GM18909 (cell line): Measurements from ENCODE around the gene ATP11C.
"Not testable (repeated sequence)": the region's sequence is repeated elsewhere in the genome, so short reads cannot be mapped to it uniquely, and the experiment has no call there.

Experiments used
- ATAC-seq: cut with Tn5 transposase; IDR thresholded peaks from one replicate; pipeline ENCODE4 v1.9.1; 2021; ENCODE audit warnings: mild to moderate bottlenecking; ENCODE audit not compliant: unreplicated experiment, poor library complexity

ATP11C gene

GRCh38 chrX:139929876-139930275, 3.0 kb downstream of the ATP11C start:
- ATAC-seq = no peak

GRCh38 chrX:139924696-139925095, 8.2 kb downstream of the ATP11C start:
- ATAC-seq = no peak

DNA sequence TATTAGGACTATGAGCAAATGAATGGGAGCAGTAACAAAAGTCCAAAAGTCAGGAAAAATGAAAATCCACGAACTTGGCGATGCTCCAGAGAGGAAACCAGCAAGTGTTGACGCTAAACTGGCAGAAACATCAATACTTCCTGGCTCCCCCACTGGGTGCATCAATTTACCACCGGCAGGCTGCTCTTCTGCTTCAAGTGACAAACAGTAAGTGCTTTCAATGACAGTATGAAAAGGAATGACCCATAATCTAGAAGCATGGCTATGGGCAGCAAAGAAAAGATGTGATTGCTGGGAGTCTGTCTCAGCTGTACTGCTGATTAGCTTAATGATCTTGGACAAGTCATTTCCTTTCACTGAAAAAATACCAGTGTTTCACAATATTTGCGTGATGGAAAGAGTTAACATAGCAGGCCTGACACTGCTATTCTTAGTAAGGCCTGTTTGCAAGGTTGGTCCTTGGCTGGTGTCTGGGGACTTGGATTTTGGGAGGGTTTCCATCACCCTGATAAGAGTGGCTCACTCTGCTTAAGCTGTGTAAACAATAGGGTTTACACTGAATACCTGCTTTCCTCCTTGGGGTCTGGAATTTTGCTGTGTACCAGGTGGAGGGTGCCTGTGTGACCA, 8.7 kb downstream of the ATP11C start:
- no peak for ATAC-seq

DNA sequence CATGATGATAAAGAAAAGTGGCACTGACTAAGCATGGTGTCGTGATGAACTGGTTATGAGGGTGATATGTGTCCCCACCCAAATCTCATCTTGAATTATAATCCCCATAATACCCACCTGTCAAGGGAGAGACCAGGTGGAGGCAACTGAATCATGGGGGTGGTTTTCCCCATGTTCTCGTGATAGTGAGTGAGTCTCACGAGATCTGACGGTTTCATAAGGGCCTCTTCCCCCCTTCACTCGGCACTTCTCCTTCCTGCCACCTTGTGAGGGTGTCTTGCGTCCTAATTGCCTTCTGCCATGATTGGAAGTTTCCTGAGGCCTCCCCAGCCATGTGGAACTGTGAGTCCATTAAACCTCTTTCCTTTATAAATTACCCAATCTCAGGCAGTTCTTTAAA, 11.7 kb downstream of the ATP11C start:
- ATAC-seq = not testable (repeated sequence)

- no peak for ATAC-seq
These were observed 12.5 kb downstream of the ATP11C start for GRCh38 chrX:139920316-139920715.

DNA sequence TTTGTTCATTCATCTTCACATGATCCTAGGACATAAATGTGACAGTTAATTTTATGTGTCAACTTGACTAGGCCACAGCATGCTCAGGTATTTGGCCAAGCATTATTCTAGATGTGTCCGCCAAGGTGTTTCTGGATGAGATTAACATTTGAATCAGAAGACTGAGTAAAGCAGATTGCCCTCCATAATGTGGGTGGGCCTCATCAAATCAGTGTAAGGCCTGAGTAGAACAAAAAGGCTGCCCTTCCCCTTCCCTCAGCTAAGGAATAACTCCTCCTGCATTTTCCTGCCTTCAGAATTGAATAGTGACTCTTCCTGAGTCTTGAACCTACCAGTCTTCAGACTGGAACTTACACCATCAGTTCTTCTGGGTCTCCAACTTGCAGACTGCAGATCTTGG, 18.4 kb downstream of the ATP11C start:
- ATAC-seq = no peak

GRCh38 chrX:139909712-139910111, 23.1 kb downstream of the ATP11C start:
- peak; percentile 47 for ATAC-seq

DNA sequence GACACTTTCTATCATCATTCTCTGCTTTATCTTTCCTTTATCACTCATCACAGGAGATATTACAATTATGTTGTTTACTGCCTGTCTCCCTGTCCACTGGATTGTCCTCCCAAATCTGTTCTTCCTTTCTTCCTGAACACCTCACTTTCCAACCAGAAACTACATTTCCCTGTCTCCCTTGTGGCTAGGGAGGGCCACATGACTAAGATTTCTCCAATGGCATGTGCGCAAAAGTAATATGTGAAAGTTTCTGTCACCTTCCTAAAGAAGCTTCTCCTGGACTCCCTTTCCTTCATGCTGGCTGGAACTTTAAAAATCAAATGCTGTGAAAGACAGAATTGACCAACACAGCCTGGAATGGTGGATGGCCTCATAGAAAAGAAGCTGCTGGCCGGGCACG, 25.8 kb downstream of the ATP11C start:
- no peak for ATAC-seq

- ATAC-seq = no peak
These were observed 27.1 kb downstream of the ATP11C start for GRCh38 chrX:139905743-139906142.

DNA sequence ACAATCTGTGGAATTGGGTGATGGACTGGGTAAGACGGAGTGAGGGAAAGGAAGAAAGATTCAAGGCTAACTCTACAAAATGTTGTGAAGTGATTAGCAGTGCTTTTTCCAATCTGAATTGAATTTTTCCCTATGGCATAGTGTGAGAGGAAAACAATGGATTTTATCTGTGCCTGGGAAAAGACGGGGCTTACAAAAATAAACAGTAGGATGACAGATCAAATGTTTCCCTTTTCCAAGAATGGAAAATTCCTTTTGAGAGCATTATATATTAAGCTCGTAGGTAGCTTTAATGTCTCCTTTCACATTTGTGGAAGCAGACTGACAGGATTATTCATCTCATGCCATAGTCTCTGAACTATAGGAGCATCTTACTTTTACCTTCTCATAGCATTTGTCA, 27.8 kb downstream of the ATP11C start:
- ATAC-seq = no peak

DNA sequence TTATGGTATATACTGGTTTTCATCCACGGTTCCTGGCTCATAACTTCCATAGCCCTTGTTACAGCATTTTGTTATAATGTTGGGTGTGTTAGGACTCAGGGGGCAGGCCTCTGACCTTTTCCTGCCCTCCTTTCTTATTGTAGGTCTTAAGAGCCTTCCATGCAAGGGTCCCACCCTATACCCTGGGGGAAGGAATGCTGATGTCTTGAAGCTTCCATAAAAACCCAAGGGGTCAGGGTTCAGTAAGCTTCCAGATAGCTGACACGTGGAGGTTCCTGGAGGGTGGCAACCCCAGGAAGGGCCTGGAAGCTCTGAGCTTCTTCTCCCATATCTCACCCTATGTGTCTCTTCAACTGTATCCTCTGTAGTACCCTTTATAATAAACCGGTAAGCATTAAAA, 29.6 kb downstream of the ATP11C start:
- no peak for ATAC-seq

DNA sequence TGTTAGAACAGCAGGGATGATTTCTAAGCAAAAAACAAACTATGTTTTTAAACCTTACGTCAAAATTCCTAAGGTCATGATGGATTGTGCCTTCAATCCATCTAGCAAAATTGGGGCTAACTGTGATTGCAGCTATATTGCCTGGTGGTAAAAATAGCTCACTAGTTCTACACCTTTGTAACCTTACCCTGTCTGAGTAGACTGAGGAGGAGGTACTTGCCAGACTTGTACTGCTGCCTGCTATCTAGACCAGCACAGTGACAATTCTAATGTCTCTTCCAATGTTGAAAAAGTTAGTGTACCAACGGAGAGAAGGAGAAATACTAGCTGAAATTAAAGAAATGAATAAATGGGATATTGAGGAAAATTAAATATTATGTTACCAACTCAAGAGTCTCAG, 30.3 kb downstream of the ATP11C start:
- no peak for ATAC-seq

DNA sequence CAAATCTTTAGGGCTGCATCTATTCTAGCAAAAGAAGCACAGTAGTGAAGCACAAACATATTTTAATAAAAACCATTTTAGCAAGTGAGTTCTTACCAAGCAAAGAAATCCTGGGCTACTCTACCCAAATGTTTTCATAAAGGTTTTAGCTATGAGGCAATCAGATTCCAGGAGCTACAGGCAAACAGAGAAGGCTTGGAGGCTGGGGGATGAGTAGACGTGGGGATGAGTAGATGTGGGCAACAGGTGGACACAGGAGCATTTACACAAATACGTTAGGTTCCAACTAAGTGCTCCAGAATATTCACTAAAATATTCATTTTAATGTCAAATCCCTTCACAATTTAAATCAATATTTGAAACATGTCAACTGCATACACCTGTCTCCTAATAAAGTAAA, 34.5 kb downstream of the ATP11C start:
- no peak for ATAC-seq

DNA sequence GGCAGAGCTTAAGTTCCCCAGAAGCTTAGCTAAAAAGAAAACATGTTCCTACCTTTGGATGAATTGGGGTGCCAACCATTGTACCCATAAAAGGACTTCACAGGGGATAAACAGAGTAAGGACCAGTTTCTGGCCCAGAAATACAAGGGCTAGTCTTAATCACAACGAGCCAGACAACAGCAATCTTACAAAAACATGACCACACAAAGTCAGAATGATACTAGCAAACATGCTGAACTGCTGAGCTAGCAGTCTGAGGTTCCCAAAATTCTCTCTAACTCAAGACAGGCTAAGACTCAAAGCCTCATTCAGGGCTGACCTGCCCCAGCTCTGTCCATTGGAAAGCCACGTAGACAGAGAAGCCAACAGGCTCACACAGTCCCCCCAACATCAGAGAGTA, 40.3 kb downstream of the ATP11C start:
- ATAC-seq = peak; percentile 69

- ATAC-seq = no peak
These were observed 41.7 kb downstream of the ATP11C start for GRCh38 chrX:139890991-139891700.

GRCh38 chrX:139889760-139890159, 43.1 kb downstream of the ATP11C start:
- no peak for ATAC-seq

DNA sequence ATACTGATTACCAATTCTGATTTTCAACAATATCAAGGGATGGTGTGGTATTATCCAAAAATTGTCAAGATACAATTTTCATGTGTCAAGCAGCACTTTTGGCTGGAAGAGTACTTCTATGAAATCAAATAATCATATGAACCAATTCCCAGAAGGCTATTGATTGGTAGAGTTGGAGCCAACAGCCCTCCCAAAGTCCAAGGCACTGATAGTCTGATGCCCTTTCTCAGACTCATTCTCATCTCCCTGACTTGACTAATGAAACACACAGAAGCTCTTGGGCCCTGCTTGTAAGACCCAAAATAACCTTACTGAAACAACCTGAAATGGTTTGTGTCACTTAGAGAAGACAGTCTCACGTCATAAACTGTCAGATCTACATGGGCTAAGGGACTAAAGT, 48.9 kb downstream of the ATP11C start:
- no peak for ATAC-seq

GRCh38 chrX:139882299-139882698, 50.6 kb downstream of the ATP11C start:
- ATAC-seq = no peak

DNA sequence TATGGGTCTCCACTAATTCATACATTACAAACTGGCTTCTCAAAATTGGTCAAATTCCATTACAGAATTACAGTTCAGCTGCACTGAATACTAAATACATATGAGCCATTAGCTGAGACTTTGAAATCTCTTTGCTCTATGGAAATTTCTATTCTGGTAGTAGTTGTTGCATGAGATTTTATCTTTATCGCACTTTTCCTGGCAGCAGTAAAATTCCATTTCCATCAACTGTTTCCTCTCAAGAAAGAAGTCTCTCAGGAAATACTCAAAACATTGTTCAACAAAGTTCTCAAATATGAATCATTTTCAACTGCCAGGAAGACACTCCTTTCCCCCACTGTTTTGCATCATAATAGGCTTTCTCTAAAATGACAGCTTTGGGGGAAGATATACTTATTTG, 51.3 kb downstream of the ATP11C start:
- no peak for ATAC-seq

DNA sequence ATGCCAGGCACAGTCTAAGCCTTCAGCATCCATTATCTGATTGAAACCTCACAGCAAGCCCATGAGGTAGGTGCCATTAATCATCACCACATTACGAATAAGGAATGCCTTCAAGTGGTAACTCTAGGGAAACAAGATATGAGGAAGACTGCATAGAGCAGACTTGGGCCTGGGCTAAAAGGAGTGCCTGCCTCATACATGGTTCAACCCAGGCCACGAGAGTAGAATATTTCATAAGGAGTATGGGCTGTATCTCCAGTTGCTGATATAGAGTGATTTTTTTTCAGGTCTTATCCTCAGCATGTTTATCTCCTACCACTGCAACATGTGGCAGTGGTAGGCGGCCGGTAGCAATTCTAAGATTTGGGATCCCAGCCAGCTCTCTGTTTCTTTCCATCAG, 51.7 kb downstream of the ATP11C start:
- no peak for ATAC-seq

- ATAC-seq = no peak
These were observed 55.0 kb downstream of the ATP11C start for GRCh38 chrX:139877710-139878414.

DNA sequence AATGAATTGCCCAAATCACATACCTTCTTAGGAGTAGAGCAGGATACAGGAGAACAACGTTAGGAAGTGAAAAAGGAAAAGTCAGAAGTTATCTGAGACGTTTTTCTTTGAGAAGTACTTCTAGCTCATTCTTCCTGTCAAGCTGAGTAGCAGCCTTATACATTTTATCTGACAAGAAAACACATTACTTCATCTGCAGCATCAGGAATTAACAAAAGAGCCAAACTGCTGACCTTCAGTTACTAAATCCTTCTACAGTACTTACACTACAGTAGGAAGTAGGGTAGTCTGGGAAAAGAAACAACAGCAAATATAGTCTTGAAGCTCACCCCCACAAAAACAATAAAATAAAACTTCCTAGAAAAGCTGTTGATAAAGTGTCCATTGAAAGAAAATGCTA, 57.0 kb downstream of the ATP11C start:
- ATAC-seq = no peak
